HG03060 (cell line): ENCODE data around the gene GIGYF1.
"Not testable (repeated sequence)": the region's sequence is repeated elsewhere in the genome, so short reads cannot be mapped to it uniquely, and the experiment has no call there.

Experiments used
- ATAC-seq: cut with Tn5 transposase; IDR thresholded peaks from one replicate; pipeline ENCODE4 v1.9.1; 2021; ENCODE audit warnings: low read depth, moderate number of reproducible peaks; ENCODE audit not compliant: unreplicated experiment

The GIGYF1 gene

GRCh38 chr7:100694098-100694745 lies at the start of gene GIGYF1:
TSS of gene GIGYF1 (minus strand) at chr7:100694250. CDS start at chr7:100688238, 6,012 bp downstream.
- no peak for ATAC-seq

- ATAC-seq: no peak
Observed at GRCh38 chr7:100739934-100740333, 45.9 kb upstream of the GIGYF1 start.

GRCh38 chr7:100736671-100737070 lies 42.6 kb upstream of the GIGYF1 start:
- no peak for ATAC-seq

- no peak for ATAC-seq
Observed at GRCh38 chr7:100735730-100736129, 41.7 kb upstream of the GIGYF1 start.

- no peak for ATAC-seq
Observed at GRCh38 chr7:100731937-100732636, 38.0 kb upstream of the GIGYF1 start.

- no peak for ATAC-seq
Observed at GRCh38 chr7:100730136-100730800, 36.2 kb upstream of the GIGYF1 start.

GRCh38 chr7:100728196-100728595 lies 34.1 kb upstream of the GIGYF1 start:
- ATAC-seq: no peak

GRCh38 chr7:100726996-100727761 lies 33.1 kb upstream of the GIGYF1 start:
- no peak for ATAC-seq

GRCh38 chr7:100724364-100724763 lies 30.3 kb upstream of the GIGYF1 start:
- not testable (repeated sequence) for ATAC-seq

- ATAC-seq: no peak
Observed at GRCh38 chr7:100723732-100724275, 29.8 kb upstream of the GIGYF1 start.

- no peak for ATAC-seq
Observed at GRCh38 chr7:100722480-100723212, 28.6 kb upstream of the GIGYF1 start.

- ATAC-seq: no peak
Observed at GRCh38 chr7:100721505-100721812, 27.4 kb upstream of the GIGYF1 start.

GRCh38 chr7:100720671-100721504 lies 26.8 kb upstream of the GIGYF1 start:
- ATAC-seq: no peak

GRCh38 chr7:100720279-100720670 lies 26.2 kb upstream of the GIGYF1 start, which contains the start of gene EPO:
TSS of gene EPO (plus strand) at chr7:100720468. CDS start at chr7:100720981, 513 bp downstream.
- ATAC-seq: no peak

GRCh38 chr7:100719523-100720278 lies 25.7 kb upstream of the GIGYF1 start:
- ATAC-seq: no peak

GRCh38 chr7:100717073-100717472 lies 23.0 kb upstream of the GIGYF1 start:
- ATAC-seq: not testable (repeated sequence)

GRCh38 chr7:100714725-100715124 lies 20.7 kb upstream of the GIGYF1 start:
- ATAC-seq: no peak

- ATAC-seq: no peak
Observed at GRCh38 chr7:100711369-100711768, 17.3 kb upstream of the GIGYF1 start.
